ENCODE results near the gene MRM2.

The MRM2 gene

GRCh38 chr7:2193575-2194305 lies 48.3 kb downstream of the MRM2 start:
- Histone ChIP-seq H3K4me2 (no peak overlapping the region), H3K79me2 (ENCODE audit: insufficient read depth, low read depth) (no peaks in the 10 kb centered on the region), H2AFZ (ENCODE audit: low read depth) (no peak overlapping the region), H3K27me3 (ENCODE audit: insufficient read depth, low read depth) (no peaks in the 10 kb centered on the region), H3K4me1 (ENCODE audit: low read depth, poor library complexity, severe bottlenecking) (no peaks in the 10 kb centered on the region), H3K9ac (no peak overlapping the region), H3K27ac (no peak overlapping the region), H4K20me1 (ENCODE audit: insufficient read depth) (no peaks in the 10 kb centered on the region), H3K36me3 (ENCODE audit: insufficient read depth) (no peaks in the 10 kb centered on the region), H3K4me3 (IDR thresholded peaks at IDR 0.05; ENCODE audit: insufficient read depth, low read depth, low read length) (no peak overlapping the region)
- TF ChIP-seq CTCF (conservative IDR thresholded peaks at IDR 0.05; ENCODE audit: low read depth, low read length), result no peak

GRCh38 chr7:2192831-2193534 lies 49.0 kb downstream of the MRM2 start:
- Histone ChIP-seq H3K27ac (no peak overlapping the region), H3K4me3 (IDR thresholded peaks at IDR 0.05; ENCODE audit: insufficient read depth, low read depth, low read length) (no peak overlapping the region), H3K4me2 (no peak overlapping the region), H3K36me3 (ENCODE audit: insufficient read depth) (no peaks in the 10 kb centered on the region), H3K27me3 (ENCODE audit: insufficient read depth, low read depth) (no peaks in the 10 kb centered on the region), H4K20me1 (ENCODE audit: insufficient read depth) (no peaks in the 10 kb centered on the region), H3K9ac (no peak overlapping the region), H2AFZ (ENCODE audit: low read depth) (no peak overlapping the region), H3K79me2 (ENCODE audit: insufficient read depth, low read depth) (no peaks in the 10 kb centered on the region), H3K4me1 (ENCODE audit: low read depth, poor library complexity, severe bottlenecking) (no peaks in the 10 kb centered on the region)
- TF ChIP-seq CTCF (conservative IDR thresholded peaks at IDR 0.05; ENCODE audit: low read depth, low read length), result no peak

GRCh38 chr7:2191016-2191415 lies 51.0 kb downstream of the MRM2 start:
- H3K4me2 ChIP-seq, result no peak overlapping the region
- no peak for TF ChIP-seq CTCF (conservative IDR thresholded peaks at IDR 0.05; ENCODE audit: low read depth, low read length)
- H3K79me2 ChIP-seq (ENCODE audit: insufficient read depth, low read depth), result no peaks in the 10 kb centered on the region
- H3K9ac ChIP-seq, result no peak overlapping the region
- H4K20me1 ChIP-seq (ENCODE audit: insufficient read depth), result no peaks in the 10 kb centered on the region
- H3K36me3 ChIP-seq (ENCODE audit: insufficient read depth), result no peaks in the 10 kb centered on the region
- no peak overlapping the region for H3K27ac ChIP-seq
- H3K4me3 ChIP-seq (IDR thresholded peaks at IDR 0.05; ENCODE audit: insufficient read depth, low read depth, low read length), result no peak overlapping the region
- no peak overlapping the region for H2AFZ ChIP-seq (ENCODE audit: low read depth)
- no peaks in the 10 kb centered on the region for H3K27me3 ChIP-seq (ENCODE audit: insufficient read depth, low read depth)
- H3K4me1 ChIP-seq (ENCODE audit: low read depth, poor library complexity, severe bottlenecking), result no peaks in the 10 kb centered on the region

GRCh38 chr7:2190531-2190930 lies 51.5 kb downstream of the MRM2 start:
- H3K36me3 ChIP-seq (ENCODE audit: insufficient read depth), result no peaks in the 10 kb centered on the region
- no peak overlapping the region for H2AFZ ChIP-seq (ENCODE audit: low read depth)
- no peaks in the 10 kb centered on the region for H4K20me1 ChIP-seq (ENCODE audit: insufficient read depth)
- no peak for TF ChIP-seq CTCF (conservative IDR thresholded peaks at IDR 0.05; ENCODE audit: low read depth, low read length)
- H3K79me2 ChIP-seq (ENCODE audit: insufficient read depth, low read depth), result no peaks in the 10 kb centered on the region
- H3K4me1 ChIP-seq (ENCODE audit: low read depth, poor library complexity, severe bottlenecking), result no peaks in the 10 kb centered on the region
- H3K9ac ChIP-seq, result no peak overlapping the region
- H3K4me2 ChIP-seq, result no peak overlapping the region
- no peak overlapping the region for H3K4me3 ChIP-seq (IDR thresholded peaks at IDR 0.05; ENCODE audit: insufficient read depth, low read depth, low read length)
- no peak overlapping the region for H3K27ac ChIP-seq
- no peaks in the 10 kb centered on the region for H3K27me3 ChIP-seq (ENCODE audit: insufficient read depth, low read depth)

Measured in KMS-11 (cell line).